ENCODE data around the gene SLC66A2. TPM values are rescaled to one million over a fixed set of nuclear protein-coding genes. Genes with fewer than 3 reads are reported as not detected.

Gene SLC66A2
- total RNA-seq, 1 experiment from 2014 or later, result 21.7 TPM

GRCh38 chr18:79897940-79898625, 53.4 kb downstream of the SLC66A2 start:
- Mint-ChIP-seq H3K36me3 (ENCODE audit: insufficient read depth, unreplicated experiment) (peaks cover 30% of the 10 kb centered on the region), H3K4me3 (ENCODE audit: unreplicated experiment) (no peak overlapping the region), H3K27me3 (ENCODE audit: insufficient read depth, unreplicated experiment) (no peaks in the 10 kb centered on the region), H3K9me3 (ENCODE audit: unreplicated experiment) (peaks cover 48% of the 10 kb centered on the region), H3K27ac (ENCODE audit: low read depth, unreplicated experiment) (no peak overlapping the region), H3K4me1 (ENCODE audit: insufficient read depth, unreplicated experiment) (no peaks in the 10 kb centered on the region)
- ChIA-PET CTCF (no interaction called here), POLR2A (no interaction called here)
- TF ChIP-seq CTCF (IDR thresholded peaks at IDR 0.05; ENCODE audit: unreplicated experiment), result no peak
- BruUV-seq (replicated peaks), result no TSS peak
- no peak for DNase-seq (ENCODE audit: unreplicated experiment)
- intact Hi-C loops (cut with micrococcal nuclease), result no loop called here

GRCh38 chr18:79896738-79897137, 54.7 kb downstream of the SLC66A2 start:
- no TSS peak for BruUV-seq (replicated peaks)
- no peak for DNase-seq (ENCODE audit: unreplicated experiment)
- Mint-ChIP-seq H3K36me3 (ENCODE audit: insufficient read depth, unreplicated experiment) (peaks cover 22% of the 10 kb centered on the region), H3K27me3 (ENCODE audit: insufficient read depth, unreplicated experiment) (no peaks in the 10 kb centered on the region), H3K4me1 (ENCODE audit: insufficient read depth, unreplicated experiment) (no peaks in the 10 kb centered on the region), H3K9me3 (ENCODE audit: unreplicated experiment) (peaks cover 57% of the 10 kb centered on the region), H3K27ac (ENCODE audit: low read depth, unreplicated experiment) (no peak overlapping the region), H3K4me3 (ENCODE audit: unreplicated experiment) (no peak overlapping the region)
- ChIA-PET CTCF (interaction anchor here (1.4 kb wide), 1 partner anchor 8 kb away, joined by 5 read pairs; no protein-coding TSS in a partner anchor), POLR2A (interaction anchor here (0.7 kb wide), 1 partner anchor 8 kb away, joined by 3 read pairs; no protein-coding TSS in a partner anchor)
- intact Hi-C loops (cut with micrococcal nuclease), result no loop called here
- TF ChIP-seq CTCF (IDR thresholded peaks at IDR 0.05; ENCODE audit: unreplicated experiment), result no peak

GRCh38 chr18:79890674-79891073, 60.8 kb downstream of the SLC66A2 start:
- no TSS peak for BruUV-seq (replicated peaks)
- DNase-seq (ENCODE audit: unreplicated experiment), result no peak
- intact Hi-C loops (cut with micrococcal nuclease), result no loop called here
- ChIA-PET POLR2A (interaction anchor here (0.6 kb wide), 1 partner anchor 9 kb away, joined by 3 read pairs; no protein-coding TSS in a partner anchor), CTCF (interaction anchor here (0.6 kb wide), 1 partner anchor 687 kb away, joined by 3 read pairs; no protein-coding TSS in a partner anchor)
- no peaks in the 10 kb centered on the region for H3K36me3 Mint-ChIP-seq (ENCODE audit: insufficient read depth, unreplicated experiment)
- TF ChIP-seq CTCF (IDR thresholded peaks at IDR 0.05; ENCODE audit: unreplicated experiment), result no peak
- H3K4me3 Mint-ChIP-seq (ENCODE audit: unreplicated experiment), result no peak overlapping the region
- peaks cover 46% of the 10 kb centered on the region for H3K9me3 Mint-ChIP-seq (ENCODE audit: unreplicated experiment)
- H3K27me3 Mint-ChIP-seq (ENCODE audit: insufficient read depth, unreplicated experiment), result no peaks in the 10 kb centered on the region
- H3K4me1 Mint-ChIP-seq (ENCODE audit: insufficient read depth, unreplicated experiment), result no peaks in the 10 kb centered on the region
- no peak overlapping the region for H3K27ac Mint-ChIP-seq (ENCODE audit: low read depth, unreplicated experiment)

DNA sequence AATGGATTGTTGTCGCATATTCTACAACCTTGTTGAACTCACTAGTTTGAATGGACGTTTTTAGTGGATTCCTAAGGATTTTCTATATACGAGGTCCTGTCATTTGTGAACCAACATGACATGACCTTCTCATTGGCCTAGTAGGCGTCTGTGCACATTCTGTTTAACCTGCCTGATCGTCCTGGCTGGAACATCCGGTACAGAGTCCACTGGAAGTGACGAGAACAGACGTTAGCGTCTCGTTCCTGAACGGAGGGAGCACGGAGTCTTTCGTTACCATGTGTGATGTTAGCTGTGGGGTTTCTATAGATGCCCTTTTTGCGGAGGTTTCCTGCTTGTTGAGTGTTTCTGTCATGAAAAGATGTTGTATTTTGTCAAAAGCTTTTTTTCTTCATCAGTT, 61.9 kb downstream of the SLC66A2 start:
- Mint-ChIP-seq H3K9me3 (ENCODE audit: unreplicated experiment) (peaks cover 35% of the 10 kb centered on the region), H3K4me3 (ENCODE audit: unreplicated experiment) (no peak overlapping the region), H3K36me3 (ENCODE audit: insufficient read depth, unreplicated experiment) (no peaks in the 10 kb centered on the region), H3K27me3 (ENCODE audit: insufficient read depth, unreplicated experiment) (no peaks in the 10 kb centered on the region), H3K4me1 (ENCODE audit: insufficient read depth, unreplicated experiment) (no peaks in the 10 kb centered on the region), H3K27ac (ENCODE audit: low read depth, unreplicated experiment) (no peak overlapping the region)
- intact Hi-C loops (cut with micrococcal nuclease), result no loop called here
- TF ChIP-seq CTCF (IDR thresholded peaks at IDR 0.05; ENCODE audit: unreplicated experiment), result no peak
- POLR2A ChIA-PET, result no interaction called here
- no TSS peak for BruUV-seq (replicated peaks)
- DNase-seq (ENCODE audit: unreplicated experiment), result no peak
- CTCF ChIA-PET, result no interaction called here
